Liver (tissue), 9 donors: ENCODE results near the gene MXD3. TPM values are rescaled to one million over a fixed set of nuclear protein-coding genes. Genes with fewer than 3 reads are reported as not detected.

Source experiments
- DNase-seq: peaks from one replicate; pipeline ENCODE4 v3.0.0-alpha.2; 2017; ENCODE audit warnings: low spot score
- H3K27ac ChIP-seq, 2 donors: one replicate each; pipeline ENCODE4 v1.7.0; 2013; ENCODE audit warnings: inconsistent platforms in 2 of 2, low read length in 2 of 2, control low read depth in 1 of 2, low read depth in 1 of 2, mild to moderate bottlenecking in 1 of 2
- H3K27me3 ChIP-seq, 4 donors: one replicate each; pipeline versions ENCODE4 v1.6.1 to v1.7.0; 2013; ENCODE audit warnings: low read length in 3 of 4, inconsistent platforms in 1 of 4, mild to moderate bottlenecking in 1 of 4, moderate library complexity in 1 of 4; ENCODE audit not compliant: control insufficient read depth in 4 of 4, insufficient read depth in 4 of 4
- H3K36me3 ChIP-seq, 4 donors: one replicate each; pipeline versions ENCODE4 v1.6.1 to v1.7.0; 2013; ENCODE audit warnings: low read length in 3 of 4, mild to moderate bottlenecking in 3 of 4, low read depth in 1 of 4, moderate library complexity in 1 of 4; ENCODE audit not compliant: control insufficient read depth in 4 of 4, insufficient read depth in 3 of 4
- H3K4me1 ChIP-seq, 4 donors: one replicate each; pipeline versions ENCODE4 v1.6.1 to v1.7.0; 2013; ENCODE audit warnings: low read length in 3 of 4, mild to moderate bottlenecking in 3 of 4, moderate library complexity in 1 of 4; ENCODE audit not compliant: control insufficient read depth in 4 of 4, insufficient read depth in 4 of 4
- H3K4me3 ChIP-seq, 3 donors: one replicate each; pipeline versions ENCODE4 v1.6.1 to v1.7.0; 2013; ENCODE audit warnings: low read length in 3 of 3, control low read depth in 1 of 3, low read depth in 1 of 3, mild to moderate bottlenecking in 1 of 3
- H3K9ac ChIP-seq, 2 donors: one replicate each; pipeline ENCODE4 v1.7.0; 2013; ENCODE audit warnings: low read length in 2 of 2, mild to moderate bottlenecking in 2 of 2, moderate library complexity in 2 of 2, control low read depth in 1 of 2, low read depth in 1 of 2
- H3K9me3 ChIP-seq, 4 donors: one replicate each; pipeline versions ENCODE4 v1.6.1 to v1.7.0; 2013; ENCODE audit warnings: low read length in 3 of 4; ENCODE audit not compliant: control insufficient read depth in 4 of 4
- EGR1 ChIP-seq, 2 donors: IDR thresholded peaks; 2 replicates each; pipeline ENCODE4 v1.6.1; 2016 to 2018; ENCODE audit warnings: antibody characterized with exemption in 2 of 2, low read depth in 2 of 2
- FOXA1 ChIP-seq: IDR thresholded peaks from 2 replicates; pipeline ENCODE4 v1.6.1; 2016; ENCODE audit warnings: antibody characterized with exemption
- FOXA2 ChIP-seq: IDR thresholded peaks from 2 replicates; pipeline ENCODE4 v1.6.1; 2016; ENCODE audit warnings: antibody characterized with exemption
- GABPA ChIP-seq, 2 donors: IDR thresholded peaks in 1 of 2; conservative IDR thresholded peaks in 1 of 2; 2 replicates each; pipeline ENCODE4 v1.6.1; 2016; ENCODE audit warnings: antibody characterized with exemption in 2 of 2, mild to moderate bottlenecking in 1 of 2, moderate library complexity in 1 of 2
- HNF4A ChIP-seq, 2 donors: conservative IDR thresholded peaks; 2 replicates each; pipeline ENCODE4 v1.6.1; 2016; ENCODE audit warnings: antibody characterized with exemption in 2 of 2, mild to moderate bottlenecking in 2 of 2
- HNF4G ChIP-seq: IDR thresholded peaks from 2 replicates; pipeline ENCODE4 v1.6.1; 2016; ENCODE audit warnings: antibody characterized with exemption
- JUND ChIP-seq, 2 donors: IDR thresholded peaks; 2 replicates each; pipeline ENCODE4 v1.6.1; 2016; ENCODE audit warnings: antibody characterized with exemption in 2 of 2
- RAD21 ChIP-seq, 2 donors: IDR thresholded peaks; 2 replicates each; pipeline ENCODE4 v1.6.1; 2016; ENCODE audit warnings: antibody characterized with exemption in 2 of 2, mild to moderate bottlenecking in 2 of 2
- RXRA ChIP-seq, 2 donors: IDR thresholded peaks; 2 replicates each; pipeline ENCODE4 v1.6.1; 2017 to 2018; ENCODE audit warnings: antibody characterized with exemption in 2 of 2, mild to moderate bottlenecking in 1 of 2
- SP1 ChIP-seq: IDR thresholded peaks from 2 replicates; pipeline ENCODE4 v1.6.1; 2018; ENCODE audit warnings: antibody characterized with exemption, mild to moderate bottlenecking
- TAF1 ChIP-seq: conservative IDR thresholded peaks from 2 replicates; pipeline ENCODE4 v1.6.1; 2016; ENCODE audit warnings: antibody characterized with exemption, mild to moderate bottlenecking
- YY1 ChIP-seq: IDR thresholded peaks from 2 replicates; pipeline ENCODE4 v1.6.1; 2016; ENCODE audit warnings: antibody characterized with exemption, mild to moderate bottlenecking
- WGBS: extraction: QIAGEN DNeasy Blood & Tissue Kit; methylation state at CpG from one replicate; pipeline ENCODE4 v1.1.7; 2013; 5-methylcytosine and 5-hydroxymethylcytosine counted together
- polyA plus RNA-seq, 2 donors: library from polyadenylated mRNA; stranded (reverse) in 1 of 2; unstranded in 1 of 2; fragments of 200-250 nt in 1 of 2; fragments of >200 nt in 1 of 2; fragmentation: Nextera tagmentation in 1 of 2; extraction: Ambion mirVana in 1 of 2; gene quantifications; one replicate each; pipeline versions ENCODE4 v1.2.1 to v1.2.3, GENCODE V29; 2013 to 2015
- total RNA-seq, 2 donors: library from RNA; depleted of rRNA; stranded (reverse); fragments of >200 nt; gene quantifications; one replicate each; pipeline ENCODE4 v1.2.3, GENCODE V29; 2014
- TF ChIP-seq, protein P1 (sequence below): IDR thresholded peaks from 2 replicates; pipeline ENCODE4 v1.6.1; 2016; ENCODE audit warnings: antibody characterized with exemption
- TF ChIP-seq, protein P2 (sequence below): IDR thresholded peaks from 2 replicates; pipeline ENCODE4 v1.6.1; 2016; ENCODE audit warnings: antibody characterized with exemption, mild to moderate bottlenecking
- TF ChIP-seq, protein P3 (sequence below): IDR thresholded peaks from 2 replicates; pipeline ENCODE4 v1.6.1; 2016; ENCODE audit warnings: antibody characterized with exemption
- TF ChIP-seq, protein P4 (sequence below): IDR thresholded peaks from 2 replicates; pipeline ENCODE4 v1.6.1; 2016; ENCODE audit warnings: antibody characterized with exemption
- donor health status: healthy.
- donor health status: healthy.
- donor health status: healthy.
- donor health status: healthy.
- donor health status: healthy.

MXD3 gene
- total and polyA plus RNA-seq, 4 donors = 1.9 to 36.8 (median 7.0) TPM

DNA sequence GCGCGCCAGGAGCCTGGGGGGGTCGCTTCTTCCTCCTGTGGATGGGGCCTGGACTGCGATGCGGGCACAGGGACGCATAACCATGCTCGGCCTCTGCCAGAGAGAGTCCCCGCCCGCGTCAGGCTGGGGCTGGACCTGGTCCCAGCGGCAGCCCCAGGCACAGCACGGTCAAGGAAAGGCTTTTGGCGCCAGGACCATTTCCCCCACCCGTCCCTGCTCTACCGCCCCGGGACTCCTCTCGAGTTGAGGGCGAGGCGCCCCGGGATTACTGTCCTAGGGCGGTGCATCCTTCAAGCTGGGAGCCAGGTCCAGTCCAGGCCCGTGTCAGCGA is 341 bp downstream of the MXD3 start:
- H3K9me3 ChIP-seq = no peaks in the 10 kb centered on the region
- 5% methylated on average over 23 of the region's 23 CpGs for WGBS
- TF ChIP-seq YY1 = no peak
- H3K27ac ChIP-seq = no peak overlapping the region
- no peak for DNase-seq
- H3K9ac ChIP-seq = no peak overlapping the region
- peaks cover 3 to 9% (median 4%) of the 10 kb centered on the region in 4 donors for H3K36me3 ChIP-seq
- H3K4me3 ChIP-seq = peak overlapping the region; percentile 27 to 62 (median 50)
- no peaks in the 10 kb centered on the region for H3K27me3 ChIP-seq
- peaks cover 6 to 19% (median 13%) of the 10 kb centered on the region in 4 donors for H3K4me1 ChIP-seq

DNA sequence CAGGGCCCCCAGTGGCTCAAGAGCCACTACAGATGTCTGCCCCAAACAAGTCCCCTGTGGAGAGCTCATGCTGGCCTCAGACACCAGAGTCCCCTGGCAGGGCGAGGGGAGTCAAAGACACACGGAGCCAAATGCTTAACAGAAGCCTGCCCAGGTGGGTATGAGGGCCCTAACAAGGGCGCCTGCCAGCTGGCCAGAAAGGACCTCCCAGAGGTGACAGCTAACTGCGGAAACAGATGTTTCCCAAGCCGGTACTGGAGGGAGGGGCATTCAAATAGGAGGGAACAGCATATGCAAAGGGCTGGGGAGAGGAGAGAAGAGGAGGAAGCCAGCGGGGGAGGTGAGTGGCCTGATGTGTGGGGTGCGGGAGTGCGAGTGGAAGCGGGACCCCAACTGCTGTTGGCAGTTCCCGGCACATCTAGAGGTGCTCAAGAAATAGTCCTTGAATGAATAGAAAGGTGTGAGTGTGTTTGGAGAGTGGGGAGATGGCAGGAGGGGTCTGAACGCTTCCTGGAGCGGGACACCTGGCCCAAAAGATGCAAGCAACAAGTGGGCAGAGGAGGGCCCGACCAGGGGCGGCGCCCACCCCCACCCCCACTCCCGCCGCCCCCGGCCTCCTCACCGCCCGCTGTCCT is 824 bp downstream of the MXD3 start:
- no peak overlapping the region for H3K27ac ChIP-seq
- peaks cover 6 to 19% (median 13%) of the 10 kb centered on the region in 4 donors for H3K4me1 ChIP-seq
- DNase-seq = no peak
- no peak overlapping the region for H3K9ac ChIP-seq
- no peaks in the 10 kb centered on the region for H3K27me3 ChIP-seq
- H3K9me3 ChIP-seq = no peaks in the 10 kb centered on the region
- no peak for TF ChIP-seq YY1
- TF ChIP-seq, protein P1, sequence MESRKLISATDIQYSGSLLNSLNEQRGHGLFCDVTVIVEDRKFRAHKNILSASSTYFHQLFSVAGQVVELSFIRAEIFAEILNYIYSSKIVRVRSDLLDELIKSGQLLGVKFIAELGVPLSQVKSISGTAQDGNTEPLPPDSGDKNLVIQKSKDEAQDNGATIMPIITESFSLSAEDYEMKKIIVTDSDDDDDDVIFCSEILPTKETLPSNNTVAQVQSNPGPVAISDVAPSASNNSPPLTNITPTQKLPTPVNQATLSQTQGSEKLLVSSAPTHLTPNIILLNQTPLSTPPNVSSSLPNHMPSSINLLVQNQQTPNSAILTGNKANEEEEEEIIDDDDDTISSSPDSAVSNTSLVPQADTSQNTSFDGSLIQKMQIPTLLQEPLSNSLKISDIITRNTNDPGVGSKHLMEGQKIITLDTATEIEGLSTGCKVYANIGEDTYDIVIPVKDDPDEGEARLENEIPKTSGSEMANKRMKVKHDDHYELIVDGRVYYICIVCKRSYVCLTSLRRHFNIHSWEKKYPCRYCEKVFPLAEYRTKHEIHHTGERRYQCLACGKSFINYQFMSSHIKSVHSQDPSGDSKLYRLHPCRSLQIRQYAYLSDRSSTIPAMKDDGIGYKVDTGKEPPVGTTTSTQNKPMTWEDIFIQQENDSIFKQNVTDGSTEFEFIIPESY = no peak
- H3K4me3 ChIP-seq = peak overlapping the region in 1 of 3 donors; percentile 50
- H3K36me3 ChIP-seq = peaks cover 5 to 14% (median 6%) of the 10 kb centered on the region in 4 donors
- 39% methylated on average over 20 of the region's 20 CpGs for WGBS

DNA sequence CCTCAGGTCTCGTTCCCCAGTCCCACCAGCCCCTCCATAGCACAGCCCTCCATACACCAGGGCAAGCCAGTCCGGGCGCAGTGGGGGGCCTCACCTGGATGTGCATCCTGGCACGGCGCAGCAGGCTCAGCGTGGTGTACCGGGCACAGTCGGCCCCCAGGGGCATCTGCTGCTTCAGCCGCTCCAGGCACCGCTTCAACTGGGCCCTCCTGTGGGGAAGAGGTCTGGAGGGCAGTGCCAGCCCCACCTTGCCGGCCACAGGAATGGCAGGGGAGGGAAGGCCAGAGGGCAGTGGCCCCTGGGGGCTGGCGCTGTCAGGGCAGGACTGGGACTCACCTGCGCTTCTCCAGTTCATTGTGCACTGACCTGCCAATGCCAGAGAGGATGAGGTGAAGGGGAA is 1.4 kb downstream of the MXD3 start:
- TF ChIP-seq HNF4A (conservative IDR thresholded peaks at IDR 0.05) = no peak
- no peak for TF ChIP-seq TAF1
- TF ChIP-seq GABPA (IDR thresholded peaks at IDR 0.05 in 1 of 2, conservative IDR thresholded peaks at IDR 0.05 in 1 of 2) = no peak
- no peak for TF ChIP-seq SP1
- no peak for TF ChIP-seq HNF4G
- TF ChIP-seq, protein P2, sequence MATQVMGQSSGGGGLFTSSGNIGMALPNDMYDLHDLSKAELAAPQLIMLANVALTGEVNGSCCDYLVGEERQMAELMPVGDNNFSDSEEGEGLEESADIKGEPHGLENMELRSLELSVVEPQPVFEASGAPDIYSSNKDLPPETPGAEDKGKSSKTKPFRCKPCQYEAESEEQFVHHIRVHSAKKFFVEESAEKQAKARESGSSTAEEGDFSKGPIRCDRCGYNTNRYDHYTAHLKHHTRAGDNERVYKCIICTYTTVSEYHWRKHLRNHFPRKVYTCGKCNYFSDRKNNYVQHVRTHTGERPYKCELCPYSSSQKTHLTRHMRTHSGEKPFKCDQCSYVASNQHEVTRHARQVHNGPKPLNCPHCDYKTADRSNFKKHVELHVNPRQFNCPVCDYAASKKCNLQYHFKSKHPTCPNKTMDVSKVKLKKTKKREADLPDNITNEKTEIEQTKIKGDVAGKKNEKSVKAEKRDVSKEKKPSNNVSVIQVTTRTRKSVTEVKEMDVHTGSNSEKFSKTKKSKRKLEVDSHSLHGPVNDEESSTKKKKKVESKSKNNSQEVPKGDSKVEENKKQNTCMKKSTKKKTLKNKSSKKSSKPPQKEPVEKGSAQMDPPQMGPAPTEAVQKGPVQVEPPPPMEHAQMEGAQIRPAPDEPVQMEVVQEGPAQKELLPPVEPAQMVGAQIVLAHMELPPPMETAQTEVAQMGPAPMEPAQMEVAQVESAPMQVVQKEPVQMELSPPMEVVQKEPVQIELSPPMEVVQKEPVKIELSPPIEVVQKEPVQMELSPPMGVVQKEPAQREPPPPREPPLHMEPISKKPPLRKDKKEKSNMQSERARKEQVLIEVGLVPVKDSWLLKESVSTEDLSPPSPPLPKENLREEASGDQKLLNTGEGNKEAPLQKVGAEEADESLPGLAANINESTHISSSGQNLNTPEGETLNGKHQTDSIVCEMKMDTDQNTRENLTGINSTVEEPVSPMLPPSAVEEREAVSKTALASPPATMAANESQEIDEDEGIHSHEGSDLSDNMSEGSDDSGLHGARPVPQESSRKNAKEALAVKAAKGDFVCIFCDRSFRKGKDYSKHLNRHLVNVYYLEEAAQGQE = no peak
- TF ChIP-seq YY1 = no peak
- TF ChIP-seq, protein P3, sequence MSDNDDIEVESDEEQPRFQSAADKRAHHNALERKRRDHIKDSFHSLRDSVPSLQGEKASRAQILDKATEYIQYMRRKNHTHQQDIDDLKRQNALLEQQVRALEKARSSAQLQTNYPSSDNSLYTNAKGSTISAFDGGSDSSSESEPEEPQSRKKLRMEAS = no peak
- no peak for TF ChIP-seq FOXA1
- TF ChIP-seq, protein P4, sequence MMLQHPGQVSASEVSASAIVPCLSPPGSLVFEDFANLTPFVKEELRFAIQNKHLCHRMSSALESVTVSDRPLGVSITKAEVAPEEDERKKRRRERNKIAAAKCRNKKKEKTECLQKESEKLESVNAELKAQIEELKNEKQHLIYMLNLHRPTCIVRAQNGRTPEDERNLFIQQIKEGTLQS = no peak
- no peak for TF ChIP-seq RXRA (IDR thresholded peaks at IDR 0.05)
- TF ChIP-seq, protein P1 = no peak
- TF ChIP-seq FOXA2 = no peak
- TF ChIP-seq JUND (IDR thresholded peaks at IDR 0.05) = no peak
- TF ChIP-seq RAD21 (IDR thresholded peaks at IDR 0.05) = no peak
- TF ChIP-seq EGR1 (IDR thresholded peaks at IDR 0.05; ENCODE audit: low read depth in 2 of 2) = no peak
- no peak overlapping the region for H3K9ac ChIP-seq

More for the DNA sequence above, 1.4 kb downstream of the MXD3 start:
- Histone ChIP-seq H3K4me3 (no peak overlapping the region), H3K36me3 (peaks cover 6 to 16% (median 11%) of the 10 kb centered on the region in 4 donors), H3K4me1 (peaks cover 6 to 24% (median 15%) of the 10 kb centered on the region in 4 donors), H3K27me3 (no peaks in the 10 kb centered on the region), H3K9me3 (no peaks in the 10 kb centered on the region), H3K27ac (no peak overlapping the region)
- 96% methylated on average over 13 of the region's 13 CpGs for WGBS
- no peak for DNase-seq
